GM12878 (cell line): ENCODE data around the gene EAF1. TPM values are rescaled to one million over a fixed set of nuclear protein-coding genes. Genes with fewer than 3 reads are reported as not detected.

ENCODE experiments used
- ATAC-seq: fragments of 200-7000 bp; cut with Tn5 transposase; 3 replicates; pipeline ENCODE4 v1.9.1; 2020; ENCODE audit warnings: mild to moderate bottlenecking, moderate library complexity
- BruUV-seq: library from RNA; stranded (reverse); fragments of 400-500 nt; replicated peaks from 2 replicates; lab custom pipeline; 2021; lab: Mats Ljungman, UMichigan
- CTCF ChIA-PET: fragments of 300-600 bp; sonication (Branson Sonifier 250); formaldehyde crosslinking; extraction: SDS; loops from one replicate; lab custom pipeline; 2021; ENCODE audit warnings: inconsistent platforms; lab: Yijun Ruan, JAX
- POLR2A ChIA-PET: fragments of 350-600 bp; formaldehyde crosslinking; extraction: SDS; loops from one replicate; lab custom pipeline; 2021; ENCODE audit warnings: inconsistent platforms; lab: Charles Lee
- RAD21 ChIA-PET: fragments of 300-600 bp; sonication (Branson Sonifier 250); formaldehyde crosslinking; loops from one replicate; lab custom pipeline; 2023; ENCODE audit warnings: antibody characterized with exemption; ENCODE audit not compliant: unreplicated experiment; lab: Charles Lee
- SMC1A ChIA-PET: fragments of 300-600 bp; sonication (Branson Sonifier 250); formaldehyde crosslinking; loops from one replicate; lab custom pipeline; 2023; ENCODE audit not compliant: unreplicated experiment, uncharacterized antibody; lab: Charles Lee
- DNase-seq: peaks from one replicate; pipeline ENCODE4 v3.0.0-alpha.2; 2011; ENCODE audit warnings: low read depth, low spot score
- FAIRE-seq: peaks from 3 replicates; lab custom pipeline; 2011; peaks lifted over from hg19 to GRCh38; lab: Jason Lieb, UNC
- H2AFZ ChIP-seq: 2 replicates; pipeline ENCODE4 v1.6.0; 2011; ENCODE audit warnings: low read depth, low read length, control low read depth; ENCODE audit not compliant: control insufficient read depth
- H3K27ac ChIP-seq: 2 replicates; pipeline ENCODE4 v1.5.1; 2011; ENCODE audit warnings: control low read depth; ENCODE audit not compliant: control insufficient read depth, insufficient read depth
- H3K27me3 ChIP-seq, 2 experiments: replicated peaks in 1 of 2; 2 replicates each; pipeline versions ENCODE4 v1.6.0 to v1.6.1; 2011; ENCODE audit warnings: low read length in 1 of 2; ENCODE audit not compliant: control insufficient read depth in 2 of 2, insufficient read depth in 2 of 2
- H3K36me3 ChIP-seq, 2 experiments: 2 replicates each; pipeline ENCODE4 v1.5.1; 2011; ENCODE audit warnings: low read length in 1 of 2; ENCODE audit not compliant: control insufficient read depth in 2 of 2, insufficient read depth in 2 of 2
- H3K4me1 ChIP-seq: 2 replicates; pipeline ENCODE4 v1.6.1; 2011; ENCODE audit warnings: mild to moderate bottlenecking, low read length, moderate library complexity, mixed read lengths; ENCODE audit not compliant: control insufficient read depth, insufficient read depth
- H3K4me2 ChIP-seq: 2 replicates; pipeline ENCODE4 v1.6.0; 2011; ENCODE audit warnings: control low read depth; ENCODE audit not compliant: control insufficient read depth, insufficient read depth
- H3K4me3 ChIP-seq: fragments of 200-600 bp; sonication (generic); 2 replicates; pipeline ENCODE4 v1.5.1; 2016
- H3K79me2 ChIP-seq: 2 replicates; pipeline ENCODE4 v1.6.0; 2011; ENCODE audit warnings: low read length; ENCODE audit not compliant: control insufficient read depth, insufficient read depth
- H3K9ac ChIP-seq: 2 replicates; pipeline ENCODE4 v1.8.0; 2011; ENCODE audit warnings: low read length, control low read depth, mixed read lengths; ENCODE audit not compliant: control insufficient read depth, insufficient read depth
- H3K9me3 ChIP-seq: replicated peaks from 3 replicates; pipeline ENCODE4 v1.5.1; 2011; ENCODE audit warnings: mild to moderate bottlenecking, low read length; ENCODE audit not compliant: control insufficient read depth, insufficient read depth
- H4K20me1 ChIP-seq: 2 replicates; pipeline ENCODE4 v1.6.0; 2011; ENCODE audit not compliant: control insufficient read depth, insufficient read depth
- BHLHE40 ChIP-seq, 2 experiments: fragments of 450-650 bp in 1 of 2; IDR thresholded peaks; 2 replicates each; pipeline ENCODE4 v1.6.1; 2011 to 2017; ENCODE audit warnings: low read depth in 2 of 2, borderline replicate concordance in 1 of 2, improper control_type of control experiment in 1 of 2, low read length in 1 of 2, mild to moderate bottlenecking in 1 of 2
- BMI1 ChIP-seq: fragments of 450-650 bp; IDR thresholded peaks from 2 replicates; pipeline ENCODE4 v1.6.1; 2016; ENCODE audit warnings: mild to moderate bottlenecking, moderate library complexity, borderline replicate concordance
- CEBPB ChIP-seq, 2 experiments: fragments of 150-350 bp in 1 of 2; IDR thresholded peaks; 2 replicates each; pipeline ENCODE4 v1.6.1; 2012 to 2014; ENCODE audit warnings: low read depth in 2 of 2, low read length in 2 of 2, borderline replicate concordance in 1 of 2, inconsistent platforms in 1 of 2
- ESRRA ChIP-seq: IDR thresholded peaks from 2 replicates; pipeline ENCODE4 v1.6.1; 2012; ENCODE audit warnings: mild to moderate bottlenecking, low read length, improper control_type of control experiment
- KLF5 ChIP-seq: fragments of 450-650 bp; IDR thresholded peaks from 2 replicates; pipeline ENCODE4 v1.6.1; 2014; ENCODE audit warnings: mild to moderate bottlenecking; ENCODE audit not compliant: partially characterized antibody
- MEF2A ChIP-seq: IDR thresholded peaks from 2 replicates; pipeline ENCODE4 v1.6.1; 2011; ENCODE audit warnings: low read depth, mild to moderate bottlenecking, low read length, moderate library complexity; ENCODE audit not compliant: insufficient read depth
- POLR2AphosphoS5 ChIP-seq: IDR thresholded peaks from 2 replicates; pipeline ENCODE4 v1.6.1; 2011; ENCODE audit warnings: mild to moderate bottlenecking, low read length, inconsistent platforms
- TCF3 ChIP-seq: IDR thresholded peaks from 2 replicates; pipeline ENCODE4 v1.6.1; 2012; ENCODE audit warnings: low read depth, mild to moderate bottlenecking, low read length, borderline replicate concordance; ENCODE audit not compliant: insufficient read depth
- WGBS: methylation state at CpG from one replicate; pipeline ENCODE4 v1.1.6; 2016; ENCODE audit warnings: low lambda C conversion rate; ENCODE audit not compliant: insufficient replicate concordance, insufficient coverage; ENCODE audit errors: missing lambda C conversion rate; 5-methylcytosine and 5-hydroxymethylcytosine counted together
- in situ Hi-C: fragments of 300-500 bp; cut with MboI; formaldehyde crosslinking; loops from 9 replicates; pipeline ENCODE4 v1.14.3; 2018; ENCODE audit warnings: mixed read lengths
- intact Hi-C: fragments of 100-400 bp; cut with micrococcal nuclease; formaldehyde crosslinking; loops from one replicate; pipeline ENCODE4 v1.14.2; 2022; ENCODE audit not compliant: unreplicated experiment
- polyA plus RNA-seq, 11 experiments: library from polyadenylated mRNA; depleted of rRNA in 4 of 11; unstranded in 6 of 11; stranded (reverse) in 5 of 11; fragments of >200 nt; fragmentation: Nextera tagmentation in 4 of 11; fragmentation: Illumina TruSeq in 1 of 11; extraction: Ambion mirVana in 4 of 11; extraction: Trizol in 1 of 11; gene quantifications; 1 replicate in 1 of 11; 2 replicates in 10 of 11; pipeline versions ENCODE4 v1.2.1 to v1.2.3, GENCODE V29; 2011 to 2016; ENCODE audit warnings: inconsistent platforms in 2 of 11, missing spikeins in 2 of 11, low read depth in 1 of 11
- total RNA-seq, 4 experiments: library from RNA; depleted of rRNA in 3 of 4; stranded (reverse); fragments of >200 nt in 3 of 4; fragmentation: Illumina TruSeq in 1 of 4; extraction: Trizol in 1 of 4; gene quantifications; 2 replicates each; pipeline versions ENCODE4 v1.2.1 to v1.2.3, GENCODE V29; 2013 to 2021
- TF ChIP-seq, protein P1 (sequence below): IDR thresholded peaks from 2 replicates; pipeline ENCODE4 v1.6.1; 2012; ENCODE audit warnings: low read depth, low read length, improper control_type of control experiment
- TF ChIP-seq, protein P2 (sequence below): IDR thresholded peaks from 2 replicates; pipeline ENCODE4 v1.6.1; 2012; ENCODE audit warnings: improper control_type of control experiment, low read depth, low read length; ENCODE audit not compliant: insufficient replicate concordance
- TF ChIP-seq, protein P3 (sequence below): fragments of 450-650 bp; IDR thresholded peaks from 2 replicates; pipeline ENCODE4 v1.6.1; 2017; ENCODE audit warnings: mild to moderate bottlenecking, moderate library complexity

Gene EAF1
- total and polyA plus RNA-seq, 10 of the 15 experiments (the other 5 are each of a cell fraction or from before 2014, with no cell fraction given) = 6.8 to 21.6 (median 15.6) TPM

DNA sequence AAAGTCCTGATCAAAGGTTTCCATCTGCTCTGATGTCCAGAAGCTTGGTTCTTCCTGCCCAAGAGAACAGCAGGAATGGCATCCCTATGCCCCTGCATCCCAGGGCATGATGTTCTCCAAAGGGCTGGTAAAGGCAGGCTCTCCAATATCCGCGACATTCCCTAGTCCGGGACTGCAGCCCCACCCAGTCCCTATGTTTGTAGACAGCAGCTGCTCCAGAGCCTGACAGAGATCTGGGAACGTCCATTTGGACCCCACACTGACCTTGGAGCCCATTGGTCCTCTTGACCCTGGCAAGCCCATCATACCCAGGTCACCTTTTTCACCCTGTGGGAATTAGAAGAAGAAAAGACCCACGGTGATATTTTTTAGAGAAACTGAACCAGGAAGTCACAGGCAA lies 47.8 kb downstream of the EAF1 start:
- Histone ChIP-seq H3K4me2 (no peak overlapping the region), H3K79me2 (no peaks in the 10 kb centered on the region), H3K4me1 (no peaks in the 10 kb centered on the region), H3K9me3 (no peaks in the 10 kb centered on the region), H4K20me1 (no peaks in the 10 kb centered on the region), H3K36me3 (no peaks in the 10 kb centered on the region), H3K27me3 (no peaks in the 10 kb centered on the region), H3K4me3 (no peak overlapping the region), H2AFZ (no peak overlapping the region), H3K27ac (no peak overlapping the region), H3K9ac (no peak overlapping the region)
- SMC1A ChIA-PET = interaction anchor here (0.6 kb wide), 1 partner anchor 9 kb away, joined by 3 read pairs; no protein-coding TSS in a partner anchor
- RAD21 ChIA-PET = no interaction called here
- in situ Hi-C loops (no loop called here), intact Hi-C loops (no loop called here)
- FAIRE-seq (no peak), ATAC-seq (no peak), DNase-seq (no peak)
- WGBS = 60% methylated on average over 5 of the region's 5 CpGs
- POLR2A ChIA-PET = no interaction called here
- no TSS peak for BruUV-seq
- CTCF ChIA-PET = no interaction called here
- no peak for TF ChIP-seq BHLHE40 (IDR thresholded peaks at IDR 0.05; ENCODE audit: borderline replicate concordance in 1 of 2, low read depth in 2 of 2, low read length in 1 of 2)
- TF ChIP-seq BMI1 = no peak
- TF ChIP-seq MEF2A = no peak
- TF ChIP-seq, protein P1, sequence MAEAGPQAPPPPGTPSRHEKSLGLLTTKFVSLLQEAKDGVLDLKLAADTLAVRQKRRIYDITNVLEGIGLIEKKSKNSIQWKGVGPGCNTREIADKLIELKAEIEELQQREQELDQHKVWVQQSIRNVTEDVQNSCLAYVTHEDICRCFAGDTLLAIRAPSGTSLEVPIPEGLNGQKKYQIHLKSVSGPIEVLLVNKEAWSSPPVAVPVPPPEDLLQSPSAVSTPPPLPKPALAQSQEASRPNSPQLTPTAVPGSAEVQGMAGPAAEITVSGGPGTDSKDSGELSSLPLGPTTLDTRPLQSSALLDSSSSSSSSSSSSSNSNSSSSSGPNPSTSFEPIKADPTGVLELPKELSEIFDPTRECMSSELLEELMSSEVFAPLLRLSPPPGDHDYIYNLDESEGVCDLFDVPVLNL = no peak
- no peak for TF ChIP-seq CEBPB (IDR thresholded peaks at IDR 0.05; ENCODE audit: borderline replicate concordance in 1 of 2, low read depth in 2 of 2, low read length in 2 of 2)
- TF ChIP-seq KLF5 = no peak
- TF ChIP-seq ESRRA = no peak
- TF ChIP-seq, protein P2, sequence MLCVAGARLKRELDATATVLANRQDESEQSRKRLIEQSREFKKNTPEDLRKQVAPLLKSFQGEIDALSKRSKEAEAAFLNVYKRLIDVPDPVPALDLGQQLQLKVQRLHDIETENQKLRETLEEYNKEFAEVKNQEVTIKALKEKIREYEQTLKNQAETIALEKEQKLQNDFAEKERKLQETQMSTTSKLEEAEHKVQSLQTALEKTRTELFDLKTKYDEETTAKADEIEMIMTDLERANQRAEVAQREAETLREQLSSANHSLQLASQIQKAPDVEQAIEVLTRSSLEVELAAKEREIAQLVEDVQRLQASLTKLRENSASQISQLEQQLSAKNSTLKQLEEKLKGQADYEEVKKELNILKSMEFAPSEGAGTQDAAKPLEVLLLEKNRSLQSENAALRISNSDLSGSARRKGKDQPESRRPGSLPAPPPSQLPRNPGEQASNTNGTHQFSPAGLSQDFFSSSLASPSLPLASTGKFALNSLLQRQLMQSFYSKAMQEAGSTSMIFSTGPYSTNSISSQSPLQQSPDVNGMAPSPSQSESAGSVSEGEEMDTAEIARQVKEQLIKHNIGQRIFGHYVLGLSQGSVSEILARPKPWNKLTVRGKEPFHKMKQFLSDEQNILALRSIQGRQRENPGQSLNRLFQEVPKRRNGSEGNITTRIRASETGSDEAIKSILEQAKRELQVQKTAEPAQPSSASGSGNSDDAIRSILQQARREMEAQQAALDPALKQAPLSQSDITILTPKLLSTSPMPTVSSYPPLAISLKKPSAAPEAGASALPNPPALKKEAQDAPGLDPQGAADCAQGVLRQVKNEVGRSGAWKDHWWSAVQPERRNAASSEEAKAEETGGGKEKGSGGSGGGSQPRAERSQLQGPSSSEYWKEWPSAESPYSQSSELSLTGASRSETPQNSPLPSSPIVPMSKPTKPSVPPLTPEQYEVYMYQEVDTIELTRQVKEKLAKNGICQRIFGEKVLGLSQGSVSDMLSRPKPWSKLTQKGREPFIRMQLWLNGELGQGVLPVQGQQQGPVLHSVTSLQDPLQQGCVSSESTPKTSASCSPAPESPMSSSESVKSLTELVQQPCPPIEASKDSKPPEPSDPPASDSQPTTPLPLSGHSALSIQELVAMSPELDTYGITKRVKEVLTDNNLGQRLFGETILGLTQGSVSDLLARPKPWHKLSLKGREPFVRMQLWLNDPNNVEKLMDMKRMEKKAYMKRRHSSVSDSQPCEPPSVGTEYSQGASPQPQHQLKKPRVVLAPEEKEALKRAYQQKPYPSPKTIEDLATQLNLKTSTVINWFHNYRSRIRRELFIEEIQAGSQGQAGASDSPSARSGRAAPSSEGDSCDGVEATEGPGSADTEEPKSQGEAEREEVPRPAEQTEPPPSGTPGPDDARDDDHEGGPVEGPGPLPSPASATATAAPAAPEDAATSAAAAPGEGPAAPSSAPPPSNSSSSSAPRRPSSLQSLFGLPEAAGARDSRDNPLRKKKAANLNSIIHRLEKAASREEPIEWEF = no peak
- no peak for TF ChIP-seq TCF3
- TF ChIP-seq, protein P3, sequence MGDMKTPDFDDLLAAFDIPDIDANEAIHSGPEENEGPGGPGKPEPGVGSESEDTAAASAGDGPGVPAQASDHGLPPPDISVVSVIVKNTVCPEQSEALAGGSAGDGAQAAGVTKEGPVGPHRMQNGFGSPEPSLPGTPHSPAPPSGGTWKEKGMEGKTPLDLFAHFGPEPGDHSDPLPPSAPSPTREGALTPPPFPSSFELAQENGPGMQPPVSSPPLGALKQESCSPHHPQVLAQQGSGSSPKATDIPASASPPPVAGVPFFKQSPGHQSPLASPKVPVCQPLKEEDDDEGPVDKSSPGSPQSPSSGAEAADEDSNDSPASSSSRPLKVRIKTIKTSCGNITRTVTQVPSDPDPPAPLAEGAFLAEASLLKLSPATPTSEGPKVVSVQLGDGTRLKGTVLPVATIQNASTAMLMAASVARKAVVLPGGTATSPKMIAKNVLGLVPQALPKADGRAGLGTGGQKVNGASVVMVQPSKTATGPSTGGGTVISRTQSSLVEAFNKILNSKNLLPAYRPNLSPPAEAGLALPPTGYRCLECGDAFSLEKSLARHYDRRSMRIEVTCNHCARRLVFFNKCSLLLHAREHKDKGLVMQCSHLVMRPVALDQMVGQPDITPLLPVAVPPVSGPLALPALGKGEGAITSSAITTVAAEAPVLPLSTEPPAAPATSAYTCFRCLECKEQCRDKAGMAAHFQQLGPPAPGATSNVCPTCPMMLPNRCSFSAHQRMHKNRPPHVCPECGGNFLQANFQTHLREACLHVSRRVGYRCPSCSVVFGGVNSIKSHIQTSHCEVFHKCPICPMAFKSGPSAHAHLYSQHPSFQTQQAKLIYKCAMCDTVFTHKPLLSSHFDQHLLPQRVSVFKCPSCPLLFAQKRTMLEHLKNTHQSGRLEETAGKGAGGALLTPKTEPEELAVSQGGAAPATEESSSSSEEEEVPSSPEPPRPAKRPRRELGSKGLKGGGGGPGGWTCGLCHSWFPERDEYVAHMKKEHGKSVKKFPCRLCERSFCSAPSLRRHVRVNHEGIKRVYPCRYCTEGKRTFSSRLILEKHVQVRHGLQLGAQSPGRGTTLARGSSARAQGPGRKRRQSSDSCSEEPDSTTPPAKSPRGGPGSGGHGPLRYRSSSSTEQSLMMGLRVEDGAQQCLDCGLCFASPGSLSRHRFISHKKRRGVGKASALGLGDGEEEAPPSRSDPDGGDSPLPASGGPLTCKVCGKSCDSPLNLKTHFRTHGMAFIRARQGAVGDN = no peak
- no peak for TF ChIP-seq POLR2AphosphoS5
